GM19328 (cell line): Measurements from ENCODE around the gene ENDOU.

Source experiments
- ATAC-seq: cut with Tn5 transposase; IDR thresholded peaks from one replicate; pipeline ENCODE4 v1.9.1; 2021; ENCODE audit warnings: mild to moderate bottlenecking, moderate library complexity; ENCODE audit not compliant: unreplicated experiment

The ENDOU gene

DNA sequence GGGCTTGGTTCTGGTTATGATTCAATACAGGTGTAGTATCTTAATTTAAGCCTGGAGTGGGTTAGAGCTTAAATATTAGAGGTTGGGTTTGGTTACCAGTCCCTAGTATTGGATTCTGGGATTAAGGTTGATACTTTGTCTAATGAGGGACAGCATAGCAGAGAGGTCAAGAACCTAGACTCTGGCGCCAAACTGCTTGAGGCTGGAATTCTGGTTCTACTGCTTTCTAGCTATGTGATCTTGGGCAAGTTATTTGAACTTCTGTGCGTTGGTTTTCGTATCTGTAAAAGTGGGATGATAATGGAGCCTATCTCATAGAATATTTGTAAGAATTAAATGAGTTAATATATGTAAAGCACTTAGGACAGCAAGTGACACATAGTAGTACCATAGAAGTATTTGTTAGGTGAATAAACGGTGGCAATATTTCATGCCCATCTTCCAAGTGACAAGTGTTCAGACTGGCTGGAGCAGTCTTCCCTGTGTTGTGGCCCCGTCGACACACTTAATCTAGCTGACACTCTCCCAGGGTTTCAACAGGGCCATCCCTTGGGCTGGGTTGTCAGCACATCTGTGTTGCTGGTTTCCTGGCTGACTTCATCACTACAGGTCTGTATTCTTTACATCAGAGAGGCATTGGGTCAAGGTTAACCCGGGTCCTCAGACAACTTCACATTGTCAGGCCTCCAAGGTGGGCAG, 3.0 kb downstream of the ENDOU start:
- no peak for ATAC-seq

- ATAC-seq = no peak
Measured at GRCh38 chr12:47721431-47721973, 3.8 kb downstream of the ENDOU start.

DNA sequence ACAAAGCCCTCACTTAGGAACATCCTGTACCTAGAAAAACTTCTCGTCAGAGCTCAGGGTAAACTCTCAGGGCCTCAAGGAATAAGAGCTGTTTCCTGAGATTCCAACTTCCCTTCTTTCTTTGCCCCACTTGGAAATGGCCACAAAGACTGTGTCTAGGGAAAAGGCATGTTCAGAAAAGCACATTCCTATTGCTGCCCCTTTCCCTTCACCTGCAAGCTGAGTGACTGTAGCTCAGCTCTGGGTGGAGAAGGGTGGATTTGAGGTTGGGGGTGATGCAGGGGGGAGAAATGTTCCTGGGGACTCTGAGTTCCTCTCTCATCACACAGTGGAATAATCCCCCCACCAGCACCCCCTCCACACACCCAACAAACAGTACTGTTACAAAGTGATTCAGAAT, 6.8 kb downstream of the ENDOU start:
- no peak for ATAC-seq

DNA sequence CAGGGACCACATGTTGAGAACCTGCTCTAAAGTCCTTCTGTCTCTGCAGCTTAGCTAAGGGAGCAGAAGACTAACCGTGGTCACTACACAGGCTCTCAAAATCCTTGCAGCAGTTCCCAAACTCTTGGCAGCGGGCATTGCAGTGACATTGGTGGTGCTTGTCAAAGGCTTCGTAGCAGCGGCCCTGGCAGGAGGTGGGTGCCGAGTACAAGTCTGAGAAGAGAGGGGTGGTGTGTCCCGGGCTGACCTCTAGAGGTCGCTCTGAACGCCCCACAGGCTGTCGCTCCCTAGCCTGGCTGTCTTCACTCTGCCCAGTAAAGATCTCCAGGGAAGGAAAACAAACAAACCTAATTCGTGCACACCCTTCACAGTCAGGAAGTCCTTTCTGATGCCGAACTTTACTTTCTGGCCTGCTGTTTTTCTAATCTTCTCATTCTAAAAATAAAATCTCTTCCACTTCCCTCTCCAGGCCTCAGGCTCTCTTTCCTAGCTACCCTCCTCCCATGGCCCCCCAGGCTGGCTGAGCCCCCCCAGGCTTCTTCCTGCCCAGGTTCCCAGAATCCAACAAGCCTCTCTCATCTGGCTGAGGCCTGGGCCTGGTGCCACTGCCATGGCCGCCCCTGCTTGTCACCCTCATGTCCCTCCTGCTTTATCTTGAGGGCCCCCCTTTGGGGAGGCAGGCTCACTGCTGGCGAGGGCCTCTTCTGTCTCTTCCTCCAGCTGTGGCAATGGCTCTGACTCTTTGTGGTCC, 7.7 kb downstream of the ENDOU start:
- no peak for ATAC-seq

DNA sequence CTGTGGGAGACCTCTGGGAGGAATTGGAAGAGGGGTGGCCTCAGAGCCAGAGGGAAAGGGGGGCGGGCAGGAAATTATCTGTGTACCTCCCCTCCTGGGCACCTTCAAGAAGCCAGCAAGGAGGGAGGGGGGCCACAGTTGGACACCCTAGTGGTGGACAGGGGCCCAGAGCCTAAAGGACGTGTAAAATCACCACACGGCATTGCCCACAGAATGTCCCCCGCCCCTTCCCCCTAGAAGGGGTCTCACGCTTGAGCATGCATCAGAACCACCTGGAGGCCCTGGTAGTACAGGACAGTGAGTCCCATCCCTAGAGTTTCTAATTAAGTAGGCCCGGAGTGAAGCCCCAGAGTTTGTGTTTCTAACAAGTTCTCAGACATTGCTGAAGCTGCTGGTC, 8.2 kb downstream of the ENDOU start:
- no peak for ATAC-seq

GRCh38 chr12:47715877-47716548, 9.3 kb downstream of the ENDOU start:
- ATAC-seq = no peak

DNA sequence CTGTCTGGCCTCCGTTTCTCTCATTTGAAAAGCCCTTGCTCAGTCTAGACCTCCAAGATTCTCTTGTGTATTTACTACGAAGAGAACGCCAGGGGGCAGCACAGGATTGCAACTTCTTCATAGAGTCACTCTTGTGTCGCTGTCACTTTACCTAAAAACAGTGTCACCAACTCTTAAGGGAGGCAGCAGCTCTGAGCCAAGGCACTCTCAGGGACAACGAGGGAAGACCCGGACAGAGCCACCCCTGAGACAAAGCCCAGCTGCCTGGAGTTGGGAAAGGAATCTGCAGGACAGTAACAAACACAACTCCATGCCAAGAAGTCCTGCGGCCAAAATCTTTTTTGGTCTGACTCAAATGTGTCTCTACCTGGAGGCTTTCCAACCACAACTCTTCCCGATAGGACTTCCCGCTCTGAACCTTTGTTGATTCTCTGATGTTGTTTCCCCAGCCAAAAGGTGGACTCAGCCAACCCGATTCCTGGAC, 9.9 kb downstream of the ENDOU start:
- peak; percentile 88 for ATAC-seq

- ATAC-seq = no peak
Measured at GRCh38 chr12:47714826-47715386, 10.4 kb downstream of the ENDOU start.

DNA sequence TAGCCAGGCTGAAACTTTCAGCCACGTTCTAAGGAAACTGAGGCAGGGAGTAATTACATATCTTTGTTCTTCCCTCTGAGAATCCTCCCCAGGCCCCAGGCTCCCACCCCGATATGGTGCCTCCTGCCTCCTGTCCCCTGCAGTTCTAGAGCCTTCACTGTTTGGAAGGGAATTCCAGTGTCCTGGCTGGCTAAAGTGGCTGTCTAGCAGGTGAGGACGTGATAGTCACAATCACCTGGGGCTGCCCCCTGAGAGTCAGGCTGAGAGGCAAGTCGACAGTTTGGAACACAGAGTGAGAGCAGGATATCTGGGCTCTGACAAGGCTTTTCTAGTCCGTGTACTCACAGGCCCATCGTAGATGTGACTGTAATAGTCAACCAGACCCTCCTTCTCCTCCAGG, 13.1 kb downstream of the ENDOU start:
- no peak for ATAC-seq

- ATAC-seq = no peak
Measured at GRCh38 chr12:47711448-47711847, 13.8 kb downstream of the ENDOU start.

DNA sequence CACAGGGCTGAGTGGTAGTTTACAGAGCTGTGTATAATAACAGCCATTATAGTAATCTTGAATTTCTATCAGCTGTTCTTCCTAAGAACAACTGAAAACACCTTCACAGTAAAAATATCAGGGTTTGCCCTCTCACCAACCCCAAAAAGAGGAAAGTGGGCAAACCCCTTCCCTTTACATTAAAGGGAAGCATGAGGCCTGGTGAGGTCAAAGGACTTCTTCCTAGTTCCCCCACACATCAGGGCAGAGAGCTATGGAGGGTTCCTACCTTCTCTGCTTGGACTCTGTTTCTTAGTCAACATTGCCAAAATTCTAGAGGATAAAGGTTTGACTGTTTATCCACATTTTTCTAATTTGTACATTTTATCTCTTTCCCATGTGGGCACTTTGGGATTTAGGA, 15.0 kb downstream of the ENDOU start:
- ATAC-seq = no peak

- no peak for ATAC-seq
Measured at GRCh38 chr12:47709671-47710070, 15.6 kb downstream of the ENDOU start.

- ATAC-seq = no peak
Measured at GRCh38 chr12:47709237-47709636, 16.1 kb downstream of the ENDOU start.

DNA sequence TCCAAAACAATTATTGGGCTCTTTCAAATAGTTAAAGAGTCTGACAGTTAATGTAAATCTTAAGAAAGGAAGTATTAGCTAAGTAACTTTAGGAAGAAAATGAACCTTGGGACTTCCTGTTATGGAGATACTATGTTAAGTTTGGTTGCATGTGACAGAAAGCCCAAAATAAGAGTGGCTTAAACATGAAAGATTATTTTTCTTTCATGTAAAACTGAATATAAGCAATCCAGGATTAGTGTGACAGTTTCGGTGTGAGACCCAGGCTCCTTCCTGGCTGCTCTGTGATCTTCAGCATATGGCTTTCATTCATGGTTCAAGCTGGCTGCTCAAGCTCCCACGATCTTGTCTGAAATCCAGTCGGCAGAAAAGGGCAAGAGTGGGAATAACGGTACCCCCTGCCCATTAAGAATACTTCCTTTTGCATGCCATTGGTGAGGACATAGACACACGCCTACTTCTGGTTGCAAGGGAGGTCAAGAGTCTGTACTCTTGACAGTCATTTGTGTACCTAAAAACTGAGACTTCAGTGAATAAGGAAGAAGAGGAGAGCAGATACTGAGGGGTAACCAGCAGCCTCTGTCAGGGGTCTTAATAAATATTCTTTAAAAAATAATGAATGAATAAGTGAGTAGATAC, 17.3 kb downstream of the ENDOU start:
- ATAC-seq = no peak

- ATAC-seq = no peak
Measured at GRCh38 chr12:47707355-47707754, 17.9 kb downstream of the ENDOU start.

- peak; percentile 78 for ATAC-seq
Measured at GRCh38 chr12:47705566-47706425, 19.5 kb downstream of the ENDOU start, which contains the start of gene RPAP3. TSS of gene RPAP3 (minus strand) at chr12:47706030. CDS start at chr12:47702840, 3,190 bp downstream.

DNA sequence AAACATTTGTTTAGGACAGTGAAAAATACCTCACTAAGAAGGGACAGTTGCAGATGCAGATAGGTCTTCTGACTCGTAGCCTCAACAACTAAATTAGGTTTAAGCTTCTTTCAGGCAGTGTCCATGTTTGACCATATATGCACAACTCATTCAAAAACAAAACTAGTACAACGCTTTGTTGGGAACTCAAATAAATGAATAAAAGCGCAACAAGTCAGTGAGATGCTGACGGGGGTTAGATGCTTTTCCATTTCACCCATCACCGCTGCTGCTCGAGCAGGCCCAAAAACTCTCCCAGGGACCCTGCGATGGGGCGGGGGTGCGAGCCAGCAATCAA, 20.1 kb downstream of the ENDOU start:
- no peak for ATAC-seq

GRCh38 chr12:47704719-47705118, 20.6 kb downstream of the ENDOU start:
- no peak for ATAC-seq

DNA sequence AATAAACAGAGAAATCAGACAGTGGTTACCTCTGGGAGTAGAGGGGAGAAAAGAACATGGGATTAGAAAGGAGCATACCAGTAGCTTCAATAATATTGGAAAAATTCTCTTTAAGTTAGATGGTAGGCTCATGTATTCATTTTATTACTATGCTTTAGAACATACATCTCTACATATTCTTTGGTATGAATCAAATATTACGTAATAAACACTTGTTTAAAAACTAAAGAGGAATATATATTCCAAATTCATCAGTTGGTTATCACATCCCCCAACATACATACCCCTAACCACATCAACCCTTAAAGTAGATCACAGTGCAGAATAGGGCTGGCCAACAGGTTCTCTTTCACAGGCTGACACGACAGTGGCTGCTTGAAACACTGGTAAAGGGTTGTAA, 25.0 kb downstream of the ENDOU start:
- no peak for ATAC-seq

DNA sequence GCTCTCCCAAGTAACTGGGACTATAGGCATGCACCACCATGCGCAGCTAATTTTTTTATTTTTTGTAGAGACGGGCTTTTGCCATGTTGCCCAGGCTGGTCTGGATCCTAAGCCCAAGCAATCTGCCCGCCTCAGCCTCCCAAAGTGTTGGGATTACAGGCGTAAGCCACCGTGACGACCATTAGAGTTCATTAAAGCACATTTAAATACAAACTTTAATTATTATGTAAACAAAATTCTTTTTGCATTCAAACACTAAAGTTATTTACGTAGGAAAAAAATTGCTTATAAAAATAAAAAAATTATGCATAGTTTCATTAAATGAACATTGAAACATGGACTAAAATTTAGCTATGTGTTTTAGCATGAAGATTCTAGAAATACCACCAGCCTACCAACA, 26.7 kb downstream of the ENDOU start:
- no peak for ATAC-seq
